SK-N-SH (cell line): ENCODE results near the gene CAMK2D. TPM values are rescaled to one million over a fixed set of nuclear protein-coding genes. Genes with fewer than 3 reads are reported as not detected.

Experiments
- CTCF ChIA-PET: fragments of 300-600, 350-600 bp; formaldehyde crosslinking; extraction: SDS; loops from one replicate; lab custom pipeline; 2021; lab: Yijun Ruan, JAX
- POLR2A ChIA-PET: fragments of 350-600 bp; sonication (Branson Sonifier 250); formaldehyde crosslinking; extraction: SDS; loops from one replicate; lab custom pipeline; 2020; ENCODE audit warnings: antibody characterized with exemption, inconsistent platforms; lab: Yijun Ruan, JAX
- DNase-seq: peaks from one replicate; pipeline ENCODE4 v3.0.0; 2012
- H2AFZ ChIP-seq: fragments of 200-600 bp; sonication (generic); 2 replicates; pipeline ENCODE4 v1.8.1; 2016; ENCODE audit warnings: antibody characterized with exemption, mild to moderate bottlenecking, low read depth
- H3F3A ChIP-seq: fragments of 200-600 bp; sonication (generic); replicated peaks from 2 replicates; pipeline ENCODE3; 2016; ENCODE audit warnings: antibody characterized with exemption, mild to moderate bottlenecking; ENCODE audit not compliant: insufficient read depth
- H3K27ac ChIP-seq, 2 experiments: fragments of 200-500 bp in 1 of 2; fragments of 200-600 bp in 1 of 2; sonication (Bioruptor generic) in 1 of 2; sonication (generic), shearing (Covaris generic) in 1 of 2; 2 replicates each; pipeline versions ENCODE4 v1.5.1 to v1.6.1; 2014 to 2016; ENCODE audit warnings: low read depth in 2 of 2, inconsistent platforms in 1 of 2, low read length in 1 of 2, mild to moderate bottlenecking in 1 of 2, mixed read lengths in 1 of 2
- H3K27me3 ChIP-seq: fragments of 200-600 bp; sonication (generic), shearing (Covaris generic); 2 replicates; pipeline ENCODE4 v1.6.1; 2016; ENCODE audit warnings: mixed run types; ENCODE audit not compliant: insufficient read depth
- H3K36me3 ChIP-seq, 2 experiments: fragments of 200-500 bp in 1 of 2; fragments of 200-600 bp in 1 of 2; sonication (Bioruptor generic) in 1 of 2; sonication (generic) in 1 of 2; replicated peaks in 1 of 2; 2 replicates each; pipeline versions ENCODE3 to v1.5.1; 2014 to 2016; ENCODE audit warnings: low read length in 1 of 2, mild to moderate bottlenecking in 1 of 2; ENCODE audit not compliant: insufficient read depth in 2 of 2, control insufficient read depth in 1 of 2
- H3K4me1 ChIP-seq, 2 experiments: fragments of 200-500 bp in 1 of 2; fragments of 200-600 bp in 1 of 2; sonication (Bioruptor generic) in 1 of 2; sonication (generic), shearing (Covaris generic) in 1 of 2; 2 replicates each; pipeline versions ENCODE4 v1.5.1 to v1.6.1; 2014 to 2016; ENCODE audit warnings: low read depth in 1 of 2, low read length in 1 of 2, mixed run types in 1 of 2; ENCODE audit not compliant: insufficient read depth in 2 of 2, control insufficient read depth in 1 of 2
- H3K4me2 ChIP-seq: fragments of 200-600 bp; sonication (generic), shearing (Covaris generic); 2 replicates; pipeline ENCODE4 v1.6.1; 2017; ENCODE audit warnings: mixed run types
- H3K4me3 ChIP-seq, 2 experiments: fragments of 200-500 bp in 1 of 2; fragments of 200-600 bp in 1 of 2; sonication (Bioruptor generic) in 1 of 2; sonication (generic), shearing (Covaris generic) in 1 of 2; 2 replicates each; pipeline versions ENCODE4 v1.5.1 to v1.8.1; 2014 to 2016; ENCODE audit warnings: low read depth in 2 of 2, inconsistent platforms in 1 of 2, low read length in 1 of 2, mild to moderate bottlenecking in 1 of 2, mixed read lengths in 1 of 2, moderate library complexity in 1 of 2
- H3K79me2 ChIP-seq: fragments of 200-600 bp; sonication (generic); 2 replicates; pipeline ENCODE4 v1.8.1; 2017; ENCODE audit warnings: mild to moderate bottlenecking; ENCODE audit not compliant: insufficient read depth
- H3K9ac ChIP-seq: fragments of 200-600 bp; sonication (generic); 2 replicates; pipeline ENCODE4 v1.6.1; 2017; ENCODE audit warnings: mixed run types
- H3K9me2 ChIP-seq: fragments of 200-600 bp; sonication (generic); 2 replicates; pipeline ENCODE4 v1.6.1; 2017; ENCODE audit warnings: mixed run types
- H3K9me3 ChIP-seq: fragments of 200-600 bp; sonication (generic); 2 replicates; pipeline ENCODE4 v1.6.1; 2017; ENCODE audit warnings: mixed run types, mild to moderate bottlenecking, moderate library complexity
- H4K20me1 ChIP-seq: fragments of 200-600 bp; sonication (generic); 2 replicates; pipeline ENCODE4 v1.6.1; 2017; ENCODE audit warnings: mild to moderate bottlenecking, mixed run types; ENCODE audit not compliant: insufficient read depth
- CHD2 ChIP-seq: fragments of 150-350 bp; IDR thresholded peaks from 2 replicates; pipeline ENCODE4 v1.6.1; 2018; ENCODE audit warnings: low read length; ENCODE audit not compliant: partially characterized antibody
- EP300 ChIP-seq, 2 experiments: IDR thresholded peaks; 2 replicates each; pipeline versions ENCODE4 v1.4.0 to v1.6.1; 2012; ENCODE audit warnings: borderline replicate concordance in 1 of 2, low read depth in 1 of 2, low read length in 1 of 2
- EZH2phosphoT487 ChIP-seq: fragments of 200-600 bp; sonication (generic); IDR thresholded peaks from 2 replicates; pipeline ENCODE4 v1.6.1; 2017; ENCODE audit warnings: low read depth, mixed run types, mild to moderate bottlenecking, antibody characterized with exemption, moderate library complexity, borderline replicate concordance
- FOSL2 ChIP-seq: IDR thresholded peaks from 2 replicates; pipeline ENCODE4 v1.4.0; 2012; ENCODE audit warnings: low read depth, mild to moderate bottlenecking, moderate library complexity, borderline replicate concordance
- FOXJ3 ChIP-seq: sonication (generic); formaldehyde crosslinking; IDR thresholded peaks from 2 replicates; pipeline ENCODE4 v1.5.1; 2020; ENCODE audit warnings: mild to moderate bottlenecking, missing genetic modification reagents
- JUND ChIP-seq: IDR thresholded peaks from 2 replicates; pipeline ENCODE4 v1.4.0; 2012
- MEF2A ChIP-seq: IDR thresholded peaks from 2 replicates; pipeline ENCODE4 v1.4.0; 2012; ENCODE audit warnings: low read depth, borderline replicate concordance
- MXI1 ChIP-seq: IDR thresholded peaks from 2 replicates; pipeline ENCODE4 v1.6.1; 2012; ENCODE audit warnings: mild to moderate bottlenecking, low read depth, low read length, improper control_type of control experiment
- NFIC ChIP-seq: IDR thresholded peaks from 2 replicates; pipeline ENCODE4 v1.4.0; 2012; ENCODE audit warnings: borderline replicate concordance
- NRF1 ChIP-seq: IDR thresholded peaks from 2 replicates; pipeline ENCODE4 v1.6.1; 2012; ENCODE audit warnings: low read depth, mild to moderate bottlenecking, low read length
- RCOR1 ChIP-seq: fragments of 150-350 bp; IDR thresholded peaks from 2 replicates; pipeline ENCODE4 v1.6.1; 2017; ENCODE audit warnings: antibody characterized with exemption, low read length
- SIN3A ChIP-seq: IDR thresholded peaks from 2 replicates; pipeline ENCODE4 v1.6.1; 2012; ENCODE audit warnings: low read depth, mild to moderate bottlenecking, low read length, moderate library complexity, borderline replicate concordance
- SMC3 ChIP-seq: IDR thresholded peaks from 2 replicates; pipeline ENCODE4 v1.6.1; 2012; ENCODE audit warnings: low read depth, low read length, improper control_type of control experiment
- TAF1 ChIP-seq: IDR thresholded peaks from 2 replicates; pipeline ENCODE4 v1.6.1; 2012; ENCODE audit warnings: low read depth, mild to moderate bottlenecking, low read length, moderate library complexity, borderline replicate concordance
- TEAD4 ChIP-seq: IDR thresholded peaks from 2 replicates; pipeline ENCODE4 v1.4.0; 2012; ENCODE audit warnings: mild to moderate bottlenecking, borderline replicate concordance; ENCODE audit not compliant: insufficient read depth
- WGBS: methylation state at CpG from one replicate; pipeline ENCODE4 v1.1.6; 2017; ENCODE audit warnings: low lambda C conversion rate; 5-methylcytosine and 5-hydroxymethylcytosine counted together
- polyA plus RNA-seq, 3 experiments: library from polyadenylated mRNA; depleted of rRNA; stranded (reverse); fragments of >200 nt; gene quantifications; 2 replicates each; pipeline ENCODE4 v1.2.3, GENCODE V29; 2012
- TF ChIP-seq, protein P1 (sequence below): fragments of 200-600 bp; sonication (generic); IDR thresholded peaks from 2 replicates; pipeline ENCODE4 v1.6.1; 2017; ENCODE audit warnings: antibody characterized with exemption, mild to moderate bottlenecking, moderate library complexity
- TF ChIP-seq, protein P2 (sequence below): IDR thresholded peaks from 2 replicates; pipeline ENCODE4 v1.4.0; 2012; ENCODE audit warnings: low read depth, borderline replicate concordance
- TF ChIP-seq, protein P3 (sequence below): IDR thresholded peaks from 2 replicates; pipeline ENCODE4 v1.6.1; 2012; ENCODE audit warnings: mild to moderate bottlenecking, low read depth, low read length, moderate library complexity
- TF ChIP-seq, protein P4 (sequence below): fragments of 150-350 bp; IDR thresholded peaks from 2 replicates; pipeline ENCODE4 v1.6.1; 2016; ENCODE audit warnings: mild to moderate bottlenecking, low read depth, low read length

Gene CAMK2D
- polyA plus RNA-seq, 1 of the 3 experiments (the other 2 are of a cell fraction) = 17.0 TPM

DNA sequence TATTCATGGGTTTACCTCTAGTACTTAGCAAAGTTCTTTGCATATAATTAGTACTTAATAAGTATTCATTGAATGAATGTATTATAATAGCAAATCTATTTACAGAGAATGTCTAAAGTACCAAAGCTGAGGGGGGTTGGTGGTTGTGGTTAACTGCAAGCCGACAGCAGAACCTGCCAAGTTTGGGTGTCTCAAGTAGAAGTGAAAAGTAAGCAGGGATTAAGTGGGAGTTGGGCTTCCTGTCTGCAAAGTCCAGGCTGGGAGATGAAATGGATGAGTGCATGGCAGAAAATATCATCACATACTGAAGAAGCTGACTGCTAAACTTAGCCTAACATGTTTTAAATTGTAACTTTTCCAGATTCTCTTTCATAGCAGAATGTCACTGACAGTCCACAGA, 169.6 kb downstream of the CAMK2D start:
- TF ChIP-seq TEAD4 (no peak), MXI1 (no peak), EP300 (IDR thresholded peaks at IDR 0.05; ENCODE audit: borderline replicate concordance in 1 of 2, low read depth in 1 of 2, low read length in 1 of 2) (no peak), NFIC (no peak), JUND (no peak), NRF1 (no peak), RCOR1 (no peak), SIN3A (no peak), FOSL2 (no peak), MEF2A (no peak), EZH2phosphoT487 (no peak)
- TF ChIP-seq, protein P1, sequence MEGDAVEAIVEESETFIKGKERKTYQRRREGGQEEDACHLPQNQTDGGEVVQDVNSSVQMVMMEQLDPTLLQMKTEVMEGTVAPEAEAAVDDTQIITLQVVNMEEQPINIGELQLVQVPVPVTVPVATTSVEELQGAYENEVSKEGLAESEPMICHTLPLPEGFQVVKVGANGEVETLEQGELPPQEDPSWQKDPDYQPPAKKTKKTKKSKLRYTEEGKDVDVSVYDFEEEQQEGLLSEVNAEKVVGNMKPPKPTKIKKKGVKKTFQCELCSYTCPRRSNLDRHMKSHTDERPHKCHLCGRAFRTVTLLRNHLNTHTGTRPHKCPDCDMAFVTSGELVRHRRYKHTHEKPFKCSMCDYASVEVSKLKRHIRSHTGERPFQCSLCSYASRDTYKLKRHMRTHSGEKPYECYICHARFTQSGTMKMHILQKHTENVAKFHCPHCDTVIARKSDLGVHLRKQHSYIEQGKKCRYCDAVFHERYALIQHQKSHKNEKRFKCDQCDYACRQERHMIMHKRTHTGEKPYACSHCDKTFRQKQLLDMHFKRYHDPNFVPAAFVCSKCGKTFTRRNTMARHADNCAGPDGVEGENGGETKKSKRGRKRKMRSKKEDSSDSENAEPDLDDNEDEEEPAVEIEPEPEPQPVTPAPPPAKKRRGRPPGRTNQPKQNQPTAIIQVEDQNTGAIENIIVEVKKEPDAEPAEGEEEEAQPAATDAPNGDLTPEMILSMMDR = no peak
- TF ChIP-seq, protein P2, sequence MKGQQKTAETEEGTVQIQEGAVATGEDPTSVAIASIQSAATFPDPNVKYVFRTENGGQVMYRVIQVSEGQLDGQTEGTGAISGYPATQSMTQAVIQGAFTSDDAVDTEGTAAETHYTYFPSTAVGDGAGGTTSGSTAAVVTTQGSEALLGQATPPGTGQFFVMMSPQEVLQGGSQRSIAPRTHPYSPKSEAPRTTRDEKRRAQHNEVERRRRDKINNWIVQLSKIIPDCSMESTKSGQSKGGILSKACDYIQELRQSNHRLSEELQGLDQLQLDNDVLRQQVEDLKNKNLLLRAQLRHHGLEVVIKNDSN = no peak
- H3K79me2 ChIP-seq = peaks cover 16% of the 10 kb centered on the region; the same call in 1 of the 2 replicates
- ChIA-PET POLR2A (no interaction called here), CTCF (interaction anchor here (0.8 to 1.9 kb wide), 2 partner anchors 10 to 197 kb away, joined by 3 to 5 read pairs; no protein-coding TSS in a partner anchor)
- no peaks in the 10 kb centered on the region for H3K9me3 ChIP-seq
- H3K36me3 ChIP-seq = peaks cover 2 to 20% of the 10 kb centered on the region in 2 experiments
- H3K9me2 ChIP-seq = no peaks in the 10 kb centered on the region
- H3K27ac ChIP-seq = no peak overlapping the region
- 61% methylated on average over 1 of the region's 1 CpG for WGBS
- no peak for DNase-seq
- H3K4me1 ChIP-seq = no peaks in the 10 kb centered on the region; a peak in 2 of 4 replicates
- H3K4me2 ChIP-seq = no peak overlapping the region
- H2AFZ ChIP-seq = no peak overlapping the region
- H4K20me1 ChIP-seq = peaks cover 5% of the 10 kb centered on the region
- H3K4me3 ChIP-seq = no peak overlapping the region
- no peaks in the 10 kb centered on the region for H3K27me3 ChIP-seq
- H3K9ac ChIP-seq = no peak overlapping the region
- peaks cover 5% of the 10 kb centered on the region for H3F3A ChIP-seq

DNA sequence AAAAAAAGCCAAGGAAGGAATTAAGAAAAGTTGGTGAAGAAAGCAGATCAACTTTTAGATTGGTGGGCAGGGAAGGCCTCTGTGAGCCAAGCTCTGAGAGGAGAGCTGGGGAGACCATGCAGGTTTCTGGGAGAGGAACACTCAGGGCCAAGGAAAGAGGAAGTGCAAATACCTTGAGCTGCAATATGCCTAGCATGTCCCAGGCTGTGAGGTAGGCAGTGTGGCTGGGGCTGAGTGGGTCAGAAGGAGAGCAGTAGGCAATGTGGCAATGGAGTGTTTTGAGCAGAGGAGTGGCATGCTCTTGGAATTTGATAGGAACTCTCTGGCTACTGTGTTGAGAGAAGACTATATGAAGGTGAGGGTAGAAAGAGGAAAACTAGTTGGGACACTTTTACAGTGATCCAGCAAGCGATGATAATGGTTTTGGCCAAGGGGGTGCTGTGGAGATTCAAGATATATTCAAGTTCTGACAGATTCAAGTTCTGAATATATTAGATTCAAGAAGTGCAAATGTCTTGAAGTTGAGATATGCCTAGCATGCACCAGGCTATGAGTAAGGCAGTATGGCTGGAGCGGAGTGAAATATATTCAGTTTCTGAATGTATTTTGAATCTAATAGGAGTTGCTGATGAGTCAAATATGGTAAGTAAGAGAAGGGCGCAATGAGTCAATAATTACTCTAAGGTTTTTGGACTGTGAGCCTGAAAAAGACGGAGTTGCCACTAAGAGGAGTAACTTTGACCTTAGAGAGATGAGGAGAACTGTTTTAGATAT, 172.5 kb downstream of the CAMK2D start:
- POLR2A ChIA-PET = no interaction called here
- no peaks in the 10 kb centered on the region for H3K9me2 ChIP-seq
- peaks cover 3% of the 10 kb centered on the region; the same call in 1 of the 2 replicates for H4K20me1 ChIP-seq
- no peaks in the 10 kb centered on the region for H3K27me3 ChIP-seq
- H3K9ac ChIP-seq = no peak overlapping the region
- DNase-seq = no peak
- H3K36me3 ChIP-seq = peaks cover 0 to 10% of the 10 kb centered on the region in 2 experiments
- peaks cover 0 to 9% of the 10 kb centered on the region in 2 experiments; a peak in 2 of 4 replicates for H3K4me1 ChIP-seq
- no peak overlapping the region for H3K4me2 ChIP-seq
- H3K79me2 ChIP-seq = peaks cover 9% of the 10 kb centered on the region; the same call in 1 of the 2 replicates
- no peak overlapping the region for H2AFZ ChIP-seq
- H3F3A ChIP-seq = peaks cover 12% of the 10 kb centered on the region
- no peaks in the 10 kb centered on the region for H3K9me3 ChIP-seq
- H3K4me3 ChIP-seq = no peak overlapping the region
- WGBS = 96% methylated on average over 4 of the region's 4 CpGs
- H3K27ac ChIP-seq = no peak overlapping the region
- CTCF ChIA-PET = no interaction called here
- TF ChIP-seq CHD2 = no peak
- TF ChIP-seq, protein P3, sequence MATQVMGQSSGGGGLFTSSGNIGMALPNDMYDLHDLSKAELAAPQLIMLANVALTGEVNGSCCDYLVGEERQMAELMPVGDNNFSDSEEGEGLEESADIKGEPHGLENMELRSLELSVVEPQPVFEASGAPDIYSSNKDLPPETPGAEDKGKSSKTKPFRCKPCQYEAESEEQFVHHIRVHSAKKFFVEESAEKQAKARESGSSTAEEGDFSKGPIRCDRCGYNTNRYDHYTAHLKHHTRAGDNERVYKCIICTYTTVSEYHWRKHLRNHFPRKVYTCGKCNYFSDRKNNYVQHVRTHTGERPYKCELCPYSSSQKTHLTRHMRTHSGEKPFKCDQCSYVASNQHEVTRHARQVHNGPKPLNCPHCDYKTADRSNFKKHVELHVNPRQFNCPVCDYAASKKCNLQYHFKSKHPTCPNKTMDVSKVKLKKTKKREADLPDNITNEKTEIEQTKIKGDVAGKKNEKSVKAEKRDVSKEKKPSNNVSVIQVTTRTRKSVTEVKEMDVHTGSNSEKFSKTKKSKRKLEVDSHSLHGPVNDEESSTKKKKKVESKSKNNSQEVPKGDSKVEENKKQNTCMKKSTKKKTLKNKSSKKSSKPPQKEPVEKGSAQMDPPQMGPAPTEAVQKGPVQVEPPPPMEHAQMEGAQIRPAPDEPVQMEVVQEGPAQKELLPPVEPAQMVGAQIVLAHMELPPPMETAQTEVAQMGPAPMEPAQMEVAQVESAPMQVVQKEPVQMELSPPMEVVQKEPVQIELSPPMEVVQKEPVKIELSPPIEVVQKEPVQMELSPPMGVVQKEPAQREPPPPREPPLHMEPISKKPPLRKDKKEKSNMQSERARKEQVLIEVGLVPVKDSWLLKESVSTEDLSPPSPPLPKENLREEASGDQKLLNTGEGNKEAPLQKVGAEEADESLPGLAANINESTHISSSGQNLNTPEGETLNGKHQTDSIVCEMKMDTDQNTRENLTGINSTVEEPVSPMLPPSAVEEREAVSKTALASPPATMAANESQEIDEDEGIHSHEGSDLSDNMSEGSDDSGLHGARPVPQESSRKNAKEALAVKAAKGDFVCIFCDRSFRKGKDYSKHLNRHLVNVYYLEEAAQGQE = no peak
- TF ChIP-seq FOSL2 = no peak
- TF ChIP-seq TAF1 = no peak
- TF ChIP-seq NFIC = no peak
- TF ChIP-seq, protein P4, sequence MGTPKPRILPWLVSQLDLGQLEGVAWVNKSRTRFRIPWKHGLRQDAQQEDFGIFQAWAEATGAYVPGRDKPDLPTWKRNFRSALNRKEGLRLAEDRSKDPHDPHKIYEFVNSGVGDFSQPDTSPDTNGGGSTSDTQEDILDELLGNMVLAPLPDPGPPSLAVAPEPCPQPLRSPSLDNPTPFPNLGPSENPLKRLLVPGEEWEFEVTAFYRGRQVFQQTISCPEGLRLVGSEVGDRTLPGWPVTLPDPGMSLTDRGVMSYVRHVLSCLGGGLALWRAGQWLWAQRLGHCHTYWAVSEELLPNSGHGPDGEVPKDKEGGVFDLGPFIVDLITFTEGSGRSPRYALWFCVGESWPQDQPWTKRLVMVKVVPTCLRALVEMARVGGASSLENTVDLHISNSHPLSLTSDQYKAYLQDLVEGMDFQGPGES = no peak
- TF ChIP-seq MEF2A = no peak
- no peak for TF ChIP-seq SMC3
- no peak for TF ChIP-seq RCOR1
- TF ChIP-seq FOXJ3 (CRISPR knock-in tag) = no peak
